Mammary epithelial cell (primary cell): Measurements from ENCODE around the gene IQGAP3.

Source experiments
- EZH2 ChIP-seq: IDR thresholded peaks from 2 replicates; pipeline ENCODE4 v1.6.1; 2012; ENCODE audit warnings: low read length, inconsistent platforms, borderline replicate concordance
- TF ChIP-seq, protein P1 (sequence below), 2 donors: IDR thresholded peaks in 1 of 2; conservative IDR thresholded peaks in 1 of 2; 2 replicates each; pipeline ENCODE4 v1.5.1; 2011 to 2012; ENCODE audit warnings: inconsistent platforms in 2 of 2, low read length in 2 of 2, mild to moderate bottlenecking in 2 of 2, control low read depth in 1 of 2, low read depth in 1 of 2; ENCODE audit not compliant: insufficient read depth in 1 of 2; ENCODE audit errors: extremely low read depth in 1 of 2

- TF ChIP-seq, protein P1, sequence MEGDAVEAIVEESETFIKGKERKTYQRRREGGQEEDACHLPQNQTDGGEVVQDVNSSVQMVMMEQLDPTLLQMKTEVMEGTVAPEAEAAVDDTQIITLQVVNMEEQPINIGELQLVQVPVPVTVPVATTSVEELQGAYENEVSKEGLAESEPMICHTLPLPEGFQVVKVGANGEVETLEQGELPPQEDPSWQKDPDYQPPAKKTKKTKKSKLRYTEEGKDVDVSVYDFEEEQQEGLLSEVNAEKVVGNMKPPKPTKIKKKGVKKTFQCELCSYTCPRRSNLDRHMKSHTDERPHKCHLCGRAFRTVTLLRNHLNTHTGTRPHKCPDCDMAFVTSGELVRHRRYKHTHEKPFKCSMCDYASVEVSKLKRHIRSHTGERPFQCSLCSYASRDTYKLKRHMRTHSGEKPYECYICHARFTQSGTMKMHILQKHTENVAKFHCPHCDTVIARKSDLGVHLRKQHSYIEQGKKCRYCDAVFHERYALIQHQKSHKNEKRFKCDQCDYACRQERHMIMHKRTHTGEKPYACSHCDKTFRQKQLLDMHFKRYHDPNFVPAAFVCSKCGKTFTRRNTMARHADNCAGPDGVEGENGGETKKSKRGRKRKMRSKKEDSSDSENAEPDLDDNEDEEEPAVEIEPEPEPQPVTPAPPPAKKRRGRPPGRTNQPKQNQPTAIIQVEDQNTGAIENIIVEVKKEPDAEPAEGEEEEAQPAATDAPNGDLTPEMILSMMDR (conservative IDR thresholded peaks at IDR 0.05 in 1 of 2, IDR thresholded peaks at IDR 0.05 in 1 of 2; ENCODE audit: extremely low read depth in 1 of 2, insufficient read depth in 1 of 2, low read depth in 1 of 2, low read length in 2 of 2): no peak
- no peak for TF ChIP-seq EZH2
Measured at GRCh38 chr1:156555715-156556114, 16.6 kb downstream of the IQGAP3 start.
